ENCODE measurements around the gene ITGAL.

GRCh38 chr16:30430428-30430970, 42.0 kb upstream of the ITGAL start:
- TF ChIP-seq CTCF (IDR thresholded peaks at IDR 0.05; ENCODE audit: low read length) (peak; percentile 44; the same call in 1 of the 2 replicates), EZH2 (IDR thresholded peaks at IDR 0.05; ENCODE audit: borderline replicate concordance, low read length) (no peak)
